NCI-H2107 treated with DMSO at 0.1 percent for 48 hours (cell line): ENCODE results near the gene ROBO4.

Experiments
- DNase-seq: peaks from one replicate; lab custom pipeline; 2025; ENCODE audit not compliant: unreplicated experiment; lab: John Stamatoyannopoulos, UW

Gene ROBO4

GRCh38 chr11:124844664-124845079 lies 53.0 kb downstream of the ROBO4 start:
- DNase-seq: no peak

- DNase-seq: no peak
Measured at GRCh38 chr11:124843616-124843910, 54.1 kb downstream of the ROBO4 start.

GRCh38 chr11:124842305-124842704 lies 55.4 kb downstream of the ROBO4 start:
- DNase-seq: no peak

- no peak for DNase-seq
Measured at GRCh38 chr11:124841840-124842239, 55.8 kb downstream of the ROBO4 start.

- DNase-seq: no peak
Measured at GRCh38 chr11:124841201-124841600, 56.5 kb downstream of the ROBO4 start.

GRCh38 chr11:124840666-124841065 lies 57.0 kb downstream of the ROBO4 start:
- no peak for DNase-seq

- DNase-seq: no peak
Measured at GRCh38 chr11:124839972-124840621, 57.6 kb downstream of the ROBO4 start.

- no peak for DNase-seq
Measured at GRCh38 chr11:124839128-124839971, 58.3 kb downstream of the ROBO4 start.

- DNase-seq: no peak
Measured at GRCh38 chr11:124838805-124839127, 58.9 kb downstream of the ROBO4 start.

GRCh38 chr11:124837491-124837856 lies 60.2 kb downstream of the ROBO4 start:
- DNase-seq: peak; percentile 15

GRCh38 chr11:124835918-124836317 lies 61.7 kb downstream of the ROBO4 start:
- DNase-seq: no peak

GRCh38 chr11:124834526-124835180 lies 63.0 kb downstream of the ROBO4 start:
- DNase-seq: no peak
